PFSK-1 (cell line): ENCODE measurements around the gene C4orf36. TPM values are rescaled to one million over a fixed set of nuclear protein-coding genes. Genes with fewer than 3 reads are reported as not detected.

Experiments
- FOXP2 ChIP-seq: optimal IDR thresholded peaks from 2 replicates; pipeline ENCODE3; 2011; ENCODE audit warnings: borderline replicate concordance, control low read depth, inconsistent platforms; ENCODE audit not compliant: insufficient read depth; ENCODE audit errors: extremely low read length, extremely low read depth
- POLR2AphosphoS5 ChIP-seq: IDR thresholded peaks from 2 replicates; pipeline ENCODE4 v1.6.1; 2012; ENCODE audit warnings: low read depth, mild to moderate bottlenecking, control low read depth, low read length, moderate library complexity
- SIN3A ChIP-seq: IDR thresholded peaks from 2 replicates; pipeline ENCODE4 v1.6.1; 2012; ENCODE audit warnings: mild to moderate bottlenecking, low read length, moderate library complexity, borderline replicate concordance; ENCODE audit not compliant: insufficient read depth
- TAF1 ChIP-seq: IDR thresholded peaks from 2 replicates; pipeline ENCODE4 v1.6.1; 2012; ENCODE audit warnings: low read length, control low read depth, borderline replicate concordance; ENCODE audit not compliant: insufficient read depth
- polyA plus RNA-seq: library from polyadenylated mRNA; unstranded; fragments of >200 nt; gene quantifications from one replicate; pipeline ENCODE4 v1.2.1, GENCODE V29; 2012; ENCODE audit warnings: low read depth, missing spikeins; ENCODE audit not compliant: insufficient read length
- TF ChIP-seq, protein P1 (sequence below), 2 experiments: IDR thresholded peaks; 2 replicates each; pipeline versions ENCODE4 v1.6.1 to v1.8.0; 2011 to 2012; ENCODE audit warnings: low read depth in 2 of 2, low read length in 2 of 2, control low read depth in 1 of 2, inconsistent platforms in 1 of 2, mild to moderate bottlenecking in 1 of 2, moderate library complexity in 1 of 2; ENCODE audit not compliant: insufficient read depth in 1 of 2

Gene C4orf36, protein sequence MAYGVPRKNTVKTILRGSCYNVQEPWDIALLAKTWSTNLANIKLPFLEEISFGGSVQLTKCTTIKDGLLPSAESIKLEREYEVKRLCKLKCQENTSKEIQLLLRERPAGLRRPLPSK
- polyA plus RNA-seq = not detected

- TF ChIP-seq FOXP2 (no peak), POLR2AphosphoS5 (no peak), TAF1 (no peak), SIN3A (no peak)
- TF ChIP-seq, protein P1, sequence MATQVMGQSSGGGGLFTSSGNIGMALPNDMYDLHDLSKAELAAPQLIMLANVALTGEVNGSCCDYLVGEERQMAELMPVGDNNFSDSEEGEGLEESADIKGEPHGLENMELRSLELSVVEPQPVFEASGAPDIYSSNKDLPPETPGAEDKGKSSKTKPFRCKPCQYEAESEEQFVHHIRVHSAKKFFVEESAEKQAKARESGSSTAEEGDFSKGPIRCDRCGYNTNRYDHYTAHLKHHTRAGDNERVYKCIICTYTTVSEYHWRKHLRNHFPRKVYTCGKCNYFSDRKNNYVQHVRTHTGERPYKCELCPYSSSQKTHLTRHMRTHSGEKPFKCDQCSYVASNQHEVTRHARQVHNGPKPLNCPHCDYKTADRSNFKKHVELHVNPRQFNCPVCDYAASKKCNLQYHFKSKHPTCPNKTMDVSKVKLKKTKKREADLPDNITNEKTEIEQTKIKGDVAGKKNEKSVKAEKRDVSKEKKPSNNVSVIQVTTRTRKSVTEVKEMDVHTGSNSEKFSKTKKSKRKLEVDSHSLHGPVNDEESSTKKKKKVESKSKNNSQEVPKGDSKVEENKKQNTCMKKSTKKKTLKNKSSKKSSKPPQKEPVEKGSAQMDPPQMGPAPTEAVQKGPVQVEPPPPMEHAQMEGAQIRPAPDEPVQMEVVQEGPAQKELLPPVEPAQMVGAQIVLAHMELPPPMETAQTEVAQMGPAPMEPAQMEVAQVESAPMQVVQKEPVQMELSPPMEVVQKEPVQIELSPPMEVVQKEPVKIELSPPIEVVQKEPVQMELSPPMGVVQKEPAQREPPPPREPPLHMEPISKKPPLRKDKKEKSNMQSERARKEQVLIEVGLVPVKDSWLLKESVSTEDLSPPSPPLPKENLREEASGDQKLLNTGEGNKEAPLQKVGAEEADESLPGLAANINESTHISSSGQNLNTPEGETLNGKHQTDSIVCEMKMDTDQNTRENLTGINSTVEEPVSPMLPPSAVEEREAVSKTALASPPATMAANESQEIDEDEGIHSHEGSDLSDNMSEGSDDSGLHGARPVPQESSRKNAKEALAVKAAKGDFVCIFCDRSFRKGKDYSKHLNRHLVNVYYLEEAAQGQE (IDR thresholded peaks at IDR 0.05; ENCODE audit: insufficient read depth in 1 of 2, low read depth in 2 of 2, low read length in 2 of 2) = no peak
These were observed at the start of gene C4orf36 for GRCh38 chr4:86891762-86892635. C4orf36 (minus strand) TSS chr4:86892422; CDS start chr4:86891520, 902 bp downstream.

- no peak for TF ChIP-seq SIN3A
- no peak for TF ChIP-seq FOXP2
- no peak for TF ChIP-seq POLR2AphosphoS5
- no peak for TF ChIP-seq TAF1
- TF ChIP-seq, protein P1 (IDR thresholded peaks at IDR 0.05; ENCODE audit: insufficient read depth in 1 of 2, low read depth in 2 of 2, low read length in 2 of 2) = no peak
These were observed 48.8 kb upstream of the C4orf36 start for GRCh38 chr4:86940920-86941460.

- no peak for TF ChIP-seq POLR2AphosphoS5
- TF ChIP-seq TAF1 = no peak
- TF ChIP-seq FOXP2 = no peak
- no peak for TF ChIP-seq SIN3A
- TF ChIP-seq, protein P1 (IDR thresholded peaks at IDR 0.05; ENCODE audit: insufficient read depth in 1 of 2, low read depth in 2 of 2, low read length in 2 of 2) = no peak
These were observed 47.7 kb upstream of the C4orf36 start for GRCh38 chr4:86939729-86940575.

- TF ChIP-seq SIN3A (no peak), FOXP2 (no peak), POLR2AphosphoS5 (no peak), TAF1 (no peak)
- TF ChIP-seq, protein P1 (IDR thresholded peaks at IDR 0.05; ENCODE audit: insufficient read depth in 1 of 2, low read depth in 2 of 2, low read length in 2 of 2) = no peak
These were observed 46.7 kb upstream of the C4orf36 start for GRCh38 chr4:86938771-86939520.
